Activated CD4-positive, alpha-beta T cell treated with anti-CD3 and anti-CD28 coated beads, Interleukin-2, amount 10 ng/mL, durations not matched to agents 24 days and 14 days (primary cell): ENCODE data around the gene HSP90B1. TPM values are rescaled to one million over a fixed set of nuclear protein-coding genes. Genes with fewer than 3 reads are reported as not detected.

Source experiments
- DNase-seq: peaks from one replicate; pipeline ENCODE4 v3.0.0; 2022
- H3K27ac Mint-ChIP-seq: one replicate; pipeline ENCODE4 v1.8.0; 2022; ENCODE audit warnings: mild to moderate bottlenecking, mixed read lengths
- H3K27me3 Mint-ChIP-seq: one replicate; pipeline ENCODE4 v1.8.0; 2022; ENCODE audit warnings: mixed read lengths
- H3K36me3 Mint-ChIP-seq: one replicate; pipeline ENCODE4 v1.8.0; 2022; ENCODE audit warnings: low read depth, mild to moderate bottlenecking, mixed read lengths
- H3K4me1 Mint-ChIP-seq: one replicate; pipeline ENCODE4 v1.8.0; 2021; ENCODE audit warnings: mixed read lengths
- H3K4me3 Mint-ChIP-seq: one replicate; pipeline ENCODE4 v1.8.0; 2022; ENCODE audit warnings: mild to moderate bottlenecking, moderate library complexity, mixed read lengths
- H3K9me3 Mint-ChIP-seq: one replicate; pipeline ENCODE4 v1.8.0; 2021; ENCODE audit warnings: mixed read lengths
- intact Hi-C: fragments of 100-400 bp; cut with micrococcal nuclease; formaldehyde crosslinking; loops from one replicate; pipeline ENCODE4 v1.15.1; 2023
- total RNA-seq: library from RNA; stranded (reverse); gene quantifications from 2 replicates; pipeline ENCODE4 v1.2.3, GENCODE V29; 2022

Gene HSP90B1
- total RNA-seq, 1 donor from 2014 or later: 449 TPM

GRCh38 chr12:103966736-103967135 is 36.5 kb downstream of the HSP90B1 start:
- no peak for DNase-seq
- Mint-ChIP-seq H3K4me3 (peak overlapping the region; percentile 98), H3K9me3 (no peaks in the 10 kb centered on the region), H3K36me3 (peaks cover 29% of the 10 kb centered on the region), H3K27me3 (peaks cover 2% of the 10 kb centered on the region), H3K27ac (peak overlapping the region; percentile 99), H3K4me1 (peaks cover 43% of the 10 kb centered on the region)
- intact Hi-C loops: loop anchor here (1.0 to 5.0 kb wide), 6 partner anchors 41 to 1271 kb away; partner anchors contain the start of genes APPL2 and WASHC4

- no peak overlapping the region for H3K27ac Mint-ChIP-seq
- no peak overlapping the region for H3K4me3 Mint-ChIP-seq
- peaks cover 2% of the 10 kb centered on the region for H3K27me3 Mint-ChIP-seq
- DNase-seq: no peak
- intact Hi-C loops: loop anchor here (5.0 kb wide), 3 partner anchors 318 to 1268 kb away; partner anchors contain the start of genes APPL2 and WASHC4
- peaks cover 50% of the 10 kb centered on the region for H3K4me1 Mint-ChIP-seq
- peaks cover 37% of the 10 kb centered on the region for H3K36me3 Mint-ChIP-seq
- H3K9me3 Mint-ChIP-seq: no peaks in the 10 kb centered on the region
Observed at GRCh38 chr12:103969391-103969790, 39.2 kb downstream of the HSP90B1 start.

- H3K27ac Mint-ChIP-seq: no peak overlapping the region
- no peaks in the 10 kb centered on the region for H3K27me3 Mint-ChIP-seq
- H3K9me3 Mint-ChIP-seq: no peaks in the 10 kb centered on the region
Observed at GRCh38 chr12:103973909-103974308, 43.7 kb downstream of the HSP90B1 start.

GRCh38 chr12:103975368-103975767 is 45.2 kb downstream of the HSP90B1 start:
- H3K27ac Mint-ChIP-seq: no peak overlapping the region
- no peak for DNase-seq
- H3K9me3 Mint-ChIP-seq: no peaks in the 10 kb centered on the region
- H3K4me3 Mint-ChIP-seq: no peak overlapping the region
- peaks cover 42% of the 10 kb centered on the region for H3K36me3 Mint-ChIP-seq
- H3K27me3 Mint-ChIP-seq: no peaks in the 10 kb centered on the region
- intact Hi-C loops: no loop called here
- H3K4me1 Mint-ChIP-seq: peaks cover 30% of the 10 kb centered on the region

More at GRCh38 chr12:103973909-103974308, 43.7 kb downstream of the HSP90B1 start:
- DNase-seq: no peak
- Mint-ChIP-seq H3K36me3 (peaks cover 40% of the 10 kb centered on the region), H3K4me3 (no peak overlapping the region), H3K4me1 (peaks cover 33% of the 10 kb centered on the region)
- intact Hi-C loops: no loop called here

GRCh38 chr12:103978384-103978982 is 48.3 kb downstream of the HSP90B1 start:
- Mint-ChIP-seq H3K36me3 (peaks cover 49% of the 10 kb centered on the region), H3K27me3 (no peaks in the 10 kb centered on the region), H3K27ac (peak overlapping the region; percentile 30), H3K9me3 (no peaks in the 10 kb centered on the region), H3K4me3 (no peak overlapping the region), H3K4me1 (peaks cover 22% of the 10 kb centered on the region)
- no peak for DNase-seq
- intact Hi-C loops: no loop called here

GRCh38 chr12:103986829-103987228 is 56.6 kb downstream of the HSP90B1 start:
- Mint-ChIP-seq H3K4me1 (no peaks in the 10 kb centered on the region), H3K4me3 (no peak overlapping the region), H3K9me3 (no peaks in the 10 kb centered on the region), H3K27ac (no peak overlapping the region), H3K27me3 (no peaks in the 10 kb centered on the region), H3K36me3 (peaks cover 35% of the 10 kb centered on the region)
- intact Hi-C loops: no loop called here
- no peak for DNase-seq

GRCh38 chr12:103994235-103994634 is 64.0 kb downstream of the HSP90B1 start:
- intact Hi-C loops: no loop called here
- Mint-ChIP-seq H3K9me3 (no peaks in the 10 kb centered on the region), H3K27me3 (peaks cover 12% of the 10 kb centered on the region), H3K36me3 (peaks cover 3% of the 10 kb centered on the region), H3K4me3 (no peak overlapping the region), H3K27ac (no peak overlapping the region), H3K4me1 (no peaks in the 10 kb centered on the region)
- no peak for DNase-seq

GRCh38 chr12:103996595-103996994 is 66.4 kb downstream of the HSP90B1 start:
- intact Hi-C loops: no loop called here
- H3K4me3 Mint-ChIP-seq: no peak overlapping the region
- peaks cover 29% of the 10 kb centered on the region for H3K27me3 Mint-ChIP-seq
- no peaks in the 10 kb centered on the region for H3K4me1 Mint-ChIP-seq
- no peak overlapping the region for H3K27ac Mint-ChIP-seq
- H3K36me3 Mint-ChIP-seq: no peaks in the 10 kb centered on the region
- no peak for DNase-seq
- no peaks in the 10 kb centered on the region for H3K9me3 Mint-ChIP-seq

- H3K4me3 Mint-ChIP-seq: no peak overlapping the region
- H3K27ac Mint-ChIP-seq: no peak overlapping the region
- H3K4me1 Mint-ChIP-seq: no peaks in the 10 kb centered on the region
- peaks cover 33% of the 10 kb centered on the region for H3K27me3 Mint-ChIP-seq
- H3K36me3 Mint-ChIP-seq: no peaks in the 10 kb centered on the region
- intact Hi-C loops: no loop called here
- no peaks in the 10 kb centered on the region for H3K9me3 Mint-ChIP-seq
- DNase-seq: no peak
Observed at GRCh38 chr12:103997286-103997900, 67.2 kb downstream of the HSP90B1 start.

Other genes with a start within 250 kb of the HSP90B1 start
- 12.3 and 14.9 TPM in 2 replicates for gene NT5DC3, start 89.2 kb upstream of the HSP90B1 start, total RNA-seq
- gene TDG, start 35.5 kb downstream of the HSP90B1 start, total RNA-seq: 74.5 and 76.4 TPM in 2 replicates
- gene GLT8D2, start 119.8 kb downstream of the HSP90B1 start, total RNA-seq: 0.31 TPM in 1 of 2 replicates, not detected in the other
- gene HCFC2, start 134.1 kb downstream of the HSP90B1 start, total RNA-seq: 8.2 and 8.6 TPM in 2 replicates
- 25.4 and 28.6 TPM in 2 replicates for gene NFYB, start 207.8 kb downstream of the HSP90B1 start, total RNA-seq